ENCODE data around the gene MPPED2.

The MPPED2 gene

GRCh38 chr11:30533445-30533947 lies 52.7 kb downstream of the MPPED2 start:
- no peak for DNase-seq (ENCODE audit: low read depth in 2 of 2)

- DNase-seq (ENCODE audit: low read depth in 2 of 2), result no peak
Measured at GRCh38 chr11:30527566-30527965, 58.6 kb downstream of the MPPED2 start.

DNA sequence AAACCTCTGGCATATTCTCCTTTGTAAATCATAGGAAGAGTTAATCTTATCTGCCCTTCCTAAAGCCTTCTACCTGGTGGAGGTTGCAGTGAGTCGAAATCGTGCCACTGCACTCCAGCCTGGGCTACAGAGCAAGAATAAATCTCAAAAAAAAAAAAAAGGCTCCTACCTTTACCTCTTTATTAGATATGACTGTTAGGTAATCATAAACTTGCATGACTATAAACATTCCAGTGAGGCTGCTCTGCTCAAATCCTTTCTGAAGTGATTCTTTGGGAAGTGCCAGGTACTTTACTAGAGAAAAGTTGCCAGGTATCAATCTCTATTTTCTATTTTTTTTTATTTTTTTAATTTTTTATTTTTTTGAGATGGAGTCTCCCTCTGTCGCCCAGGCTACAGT lies 59.6 kb downstream of the MPPED2 start:
- DNase-seq (ENCODE audit: low read depth in 2 of 2), result no peak

DNA sequence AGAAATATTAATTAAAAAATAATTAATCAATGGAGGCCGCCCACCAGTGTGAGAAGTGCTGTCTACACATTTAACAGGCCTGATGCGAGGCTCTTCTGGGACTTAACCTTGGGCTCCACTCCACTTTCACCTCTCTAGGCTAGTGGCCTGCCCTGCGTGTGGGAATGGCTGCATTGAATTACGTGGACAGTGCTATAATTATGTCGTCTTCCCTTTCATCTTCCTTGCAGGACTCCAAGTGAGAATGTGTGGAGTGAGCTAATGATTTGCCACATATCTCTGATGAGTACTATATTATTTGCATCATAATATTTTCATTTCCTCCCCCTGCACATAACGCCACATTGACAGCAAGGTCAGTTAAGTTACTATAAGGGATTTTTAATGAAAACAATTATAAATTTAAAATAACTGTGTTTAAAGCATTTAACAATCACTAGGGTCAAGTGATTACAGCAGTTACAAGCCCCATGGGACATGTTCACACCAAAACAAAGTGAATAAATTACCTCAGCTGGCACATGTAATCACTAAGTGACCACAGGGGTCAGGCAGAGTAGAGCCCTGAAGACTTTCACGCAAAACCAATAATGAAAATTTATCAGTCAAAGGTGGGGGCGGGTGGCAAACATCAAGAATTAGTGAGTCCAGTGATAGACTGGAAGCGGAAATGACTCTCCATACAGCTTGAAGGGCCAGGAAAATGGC lies 63.5 kb downstream of the MPPED2 start:
- no peak for DNase-seq (ENCODE audit: low read depth in 2 of 2)

DNA sequence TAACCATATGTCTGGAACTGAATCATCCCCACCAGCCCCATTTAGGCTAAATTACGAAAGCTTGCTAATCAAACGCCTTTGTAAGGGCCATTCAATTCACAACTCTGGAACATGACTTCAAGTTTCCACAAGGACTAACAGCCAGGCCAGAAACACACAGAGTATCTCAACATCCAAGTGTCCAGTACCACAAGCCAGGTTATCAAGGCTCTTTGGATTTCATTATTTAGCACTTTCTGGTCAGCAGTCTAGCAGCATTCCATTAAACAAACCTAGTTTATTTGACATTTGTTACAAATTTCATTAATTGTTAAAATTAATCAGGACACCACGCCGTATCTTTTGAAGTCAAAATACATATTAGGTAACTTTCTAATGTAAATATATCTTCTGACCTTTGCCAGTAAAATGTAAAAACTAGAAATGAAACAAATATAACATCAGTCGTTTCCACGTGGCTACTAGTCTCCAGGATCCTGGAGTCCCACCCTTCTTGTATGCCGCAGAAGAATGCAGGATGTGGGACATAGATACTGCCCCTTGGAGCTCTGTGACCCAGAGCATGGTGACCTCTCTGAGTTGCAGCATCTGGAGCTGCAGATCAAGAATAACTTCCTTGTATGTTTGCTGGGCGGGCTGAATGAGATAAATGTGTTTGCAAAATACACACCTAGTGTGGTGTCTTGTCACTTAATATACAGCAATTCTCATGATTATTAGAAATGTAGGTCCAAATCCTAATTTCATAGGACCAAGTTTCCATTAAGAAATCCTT lies 64.7 kb downstream of the MPPED2 start:
- no peak for DNase-seq (ENCODE audit: low read depth in 2 of 2)

GRCh38 chr11:30513087-30513486 lies 73.1 kb downstream of the MPPED2 start:
- DNase-seq (ENCODE audit: low read depth in 2 of 2), result no peak

DNA sequence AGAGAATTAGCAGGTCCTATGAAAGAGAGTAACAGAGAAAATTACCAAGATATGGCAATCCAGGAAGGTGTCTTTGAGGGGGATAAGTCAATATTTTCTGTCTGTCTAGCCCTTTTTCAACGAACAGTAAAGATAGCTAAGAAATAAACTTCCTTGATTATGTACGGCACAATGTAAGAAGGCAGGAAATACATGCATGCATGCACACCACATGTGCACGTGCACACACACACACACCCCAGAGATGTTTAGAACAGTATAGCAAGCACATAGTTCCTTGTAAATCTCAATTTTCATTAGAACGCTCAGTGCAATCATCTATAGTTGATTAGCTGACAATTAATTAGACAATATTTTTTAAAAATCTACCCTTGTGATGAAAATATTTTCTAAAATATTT lies 74.7 kb downstream of the MPPED2 start:
- DNase-seq (ENCODE audit: low read depth in 2 of 2), result no peak

DNA sequence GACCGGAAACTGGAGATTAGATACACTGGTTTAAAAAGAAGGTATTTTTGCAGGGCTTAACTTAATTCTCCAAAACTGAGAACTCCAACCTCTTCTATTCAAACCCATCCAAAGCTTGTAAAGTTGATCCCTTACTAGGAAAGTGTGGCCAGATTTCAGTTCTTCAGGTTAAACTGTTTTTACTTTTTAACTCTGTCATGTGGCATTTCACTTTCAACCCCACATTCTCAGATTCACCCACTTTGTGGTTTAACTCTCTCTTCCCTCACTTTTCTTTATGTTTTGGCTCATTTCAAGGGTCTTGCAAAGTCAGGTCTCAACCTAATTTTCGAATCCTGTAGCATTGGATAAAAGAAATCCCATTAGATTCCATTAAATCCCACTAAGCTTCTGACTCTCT lies 75.4 kb downstream of the MPPED2 start:
- no peak for DNase-seq (ENCODE audit: low read depth in 2 of 2)

DNA sequence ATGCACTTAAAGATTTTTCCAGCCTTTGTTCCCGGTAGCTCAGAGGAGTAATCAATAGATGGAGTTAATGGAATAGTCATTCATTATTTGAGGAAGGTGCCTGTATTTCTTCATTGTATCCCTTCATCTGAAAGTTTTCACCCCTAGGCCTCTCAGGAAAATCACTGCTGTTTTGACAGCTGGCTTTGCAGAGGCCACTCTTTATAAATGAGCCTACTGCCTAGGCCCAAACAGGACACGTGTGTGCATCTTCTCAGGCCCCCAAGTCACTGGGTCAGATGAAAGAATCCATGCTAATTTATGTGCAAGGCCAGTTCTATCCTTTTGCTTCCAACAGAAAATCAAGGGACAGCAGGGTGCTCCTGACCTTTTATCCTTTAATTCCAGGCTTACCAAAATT lies 76.8 kb downstream of the MPPED2 start:
- DNase-seq (ENCODE audit: low read depth in 2 of 2), result no peak

DNA sequence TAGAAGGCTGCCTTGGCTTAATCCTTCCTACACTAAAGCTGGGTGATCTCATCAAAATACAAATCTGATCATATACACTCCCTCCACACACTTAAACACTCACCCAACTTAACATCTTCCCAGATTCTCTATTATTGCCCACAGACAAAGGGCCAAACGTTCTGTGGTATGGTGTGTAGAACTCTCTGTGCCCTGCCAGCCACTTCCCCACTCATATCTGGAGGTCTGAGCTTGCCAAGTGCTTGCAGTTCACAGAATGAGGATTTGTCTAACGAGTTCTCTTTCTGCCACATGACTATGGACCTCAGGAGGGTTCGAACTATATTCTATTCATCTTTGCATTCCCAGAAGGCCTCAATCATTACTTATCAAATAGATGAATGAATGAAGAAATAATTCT lies 77.6 kb downstream of the MPPED2 start:
- no peak for DNase-seq (ENCODE audit: low read depth in 2 of 2)

DNA sequence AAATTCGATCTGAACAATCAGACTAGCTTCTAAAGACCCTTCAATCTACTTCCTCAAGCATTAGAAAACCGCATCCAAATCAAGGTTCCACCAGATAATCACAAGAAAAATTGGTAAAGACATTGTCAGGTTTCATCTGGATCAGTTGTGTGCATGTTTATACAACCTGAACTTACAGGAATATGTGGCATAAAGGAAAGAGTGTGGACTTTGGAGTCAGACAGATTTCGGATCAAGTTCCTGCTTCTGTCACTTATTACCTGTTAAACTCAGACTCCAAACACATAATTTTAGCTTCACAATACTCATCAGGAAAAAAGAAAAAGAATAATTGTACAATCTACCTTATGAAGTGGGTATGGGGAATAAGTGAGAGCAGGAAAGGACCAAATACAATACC lies 80.5 kb downstream of the MPPED2 start:
- no peak for DNase-seq (ENCODE audit: low read depth in 2 of 2)

DNA sequence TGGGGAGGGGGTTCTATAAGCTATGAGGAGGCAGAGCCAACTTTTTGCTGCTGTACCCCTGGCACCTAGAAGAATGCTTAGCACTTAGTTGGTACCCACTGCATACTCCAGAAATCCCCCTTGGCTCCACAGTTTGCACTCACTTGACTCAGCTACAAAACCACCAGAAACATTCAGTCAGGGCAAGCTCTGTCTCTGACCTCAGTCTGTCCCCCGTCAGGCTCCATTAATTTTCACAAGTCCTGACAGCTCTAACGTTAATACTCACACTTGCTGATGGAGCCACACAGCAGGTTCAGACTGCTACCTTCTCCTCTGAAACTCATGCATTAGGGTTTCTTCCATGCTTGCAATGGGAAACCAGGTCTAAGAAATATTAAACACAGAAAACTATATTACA lies 81.7 kb downstream of the MPPED2 start:
- DNase-seq (ENCODE audit: low read depth in 2 of 2), result no peak

DNA sequence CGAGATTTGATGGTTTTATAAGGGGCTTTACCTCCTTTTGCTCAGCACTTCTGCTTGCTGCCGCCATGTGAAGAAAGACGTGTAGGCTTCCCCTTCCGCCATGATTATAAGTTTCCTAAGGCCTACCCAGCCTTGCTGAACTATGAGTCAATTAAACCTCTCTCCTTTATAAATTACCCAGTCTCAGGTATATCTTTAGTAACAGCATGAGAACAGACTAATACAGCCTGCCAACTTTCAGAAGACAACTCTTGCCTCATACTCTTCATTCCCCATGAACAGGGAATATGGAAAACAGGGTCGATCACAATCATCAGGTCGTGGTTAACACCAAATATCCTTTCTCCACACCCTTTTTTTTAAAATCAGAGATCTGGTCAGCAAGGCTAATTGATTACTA lies 83.0 kb downstream of the MPPED2 start:
- DNase-seq (ENCODE audit: low read depth in 2 of 2), result no peak

DNA sequence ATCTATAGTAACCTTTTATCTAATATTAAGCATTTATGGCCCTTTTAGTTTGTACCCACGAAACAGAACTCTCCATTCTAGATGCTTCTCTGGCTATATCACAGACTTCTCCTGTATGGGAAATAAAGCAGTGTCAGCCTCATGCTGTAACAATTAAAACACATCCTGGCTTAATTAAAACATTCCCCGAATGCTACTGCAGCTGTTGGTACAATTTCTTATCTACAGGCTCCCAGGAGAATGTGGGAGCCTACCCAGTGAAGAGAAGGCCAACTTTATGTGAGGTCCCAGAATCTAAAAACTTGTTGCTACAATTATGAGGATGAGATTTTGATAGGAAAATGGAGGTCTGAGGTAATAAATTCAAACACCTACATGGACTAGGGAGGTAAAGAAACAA lies 83.8 kb downstream of the MPPED2 start:
- no peak for DNase-seq (ENCODE audit: low read depth in 2 of 2)

- no peak for DNase-seq (ENCODE audit: low read depth in 2 of 2)
Measured at GRCh38 chr11:30501744-30502143, 84.4 kb downstream of the MPPED2 start.

DNA sequence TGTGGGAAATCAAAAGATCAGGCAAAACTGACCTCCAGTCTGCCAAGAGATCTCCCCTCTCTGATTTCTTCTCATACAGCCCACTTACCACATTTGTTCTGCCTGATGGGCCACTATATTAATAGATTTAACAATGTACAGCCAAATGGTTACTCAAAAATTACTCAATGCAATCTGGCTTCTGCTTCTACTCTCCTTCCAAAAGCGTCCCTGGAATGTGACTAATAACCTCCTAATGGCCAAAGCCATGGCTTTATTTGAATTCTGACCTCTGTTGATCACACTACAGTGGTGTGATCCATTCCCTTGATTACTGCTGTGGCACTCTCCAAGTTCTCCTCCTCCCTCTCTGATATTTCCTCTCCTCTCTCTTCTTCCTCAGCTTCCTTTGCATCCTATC lies 86.2 kb downstream of the MPPED2 start:
- DNase-seq (ENCODE audit: low read depth in 2 of 2), result no peak

DNA sequence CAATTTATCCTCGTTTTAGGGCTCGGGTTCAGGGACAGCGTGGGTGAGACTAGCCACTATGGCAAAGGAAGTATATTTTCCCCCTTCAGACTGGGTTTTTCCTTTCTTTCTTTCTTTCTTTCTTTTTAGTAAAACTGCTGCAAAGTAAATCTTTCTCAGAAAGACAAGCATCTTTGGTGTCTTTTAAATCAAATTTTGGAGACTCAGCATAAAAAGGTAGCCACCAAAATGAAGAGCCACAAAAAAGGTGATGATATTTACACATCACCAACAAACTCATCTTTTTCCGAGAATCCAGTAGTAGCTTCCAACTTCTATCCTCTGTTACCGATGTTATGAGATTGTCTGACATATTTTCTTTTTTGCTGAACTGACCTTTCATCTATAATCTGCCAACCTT lies 88.6 kb downstream of the MPPED2 start:
- DNase-seq (ENCODE audit: low read depth in 2 of 2), result no peak

DNA sequence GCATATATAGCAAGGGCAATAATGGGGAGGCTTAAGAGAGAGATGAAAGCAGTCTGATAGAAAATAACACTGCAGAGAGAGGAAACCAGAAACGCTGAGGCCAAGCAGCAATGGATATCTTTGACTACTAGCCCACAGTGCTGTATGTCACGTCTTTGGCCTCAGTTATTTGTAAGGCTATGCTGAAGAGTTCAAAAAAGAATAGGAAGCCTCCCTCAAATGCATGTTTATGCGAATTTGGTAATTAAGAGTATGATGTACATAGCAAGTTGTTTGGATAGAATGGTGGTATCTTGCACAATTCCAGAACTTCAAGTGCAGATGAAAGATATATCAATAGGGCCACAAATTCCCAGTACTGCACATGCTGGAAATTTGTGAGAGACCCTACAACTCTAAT lies 89.2 kb downstream of the MPPED2 start:
- no peak for DNase-seq (ENCODE audit: low read depth in 2 of 2)

DNA sequence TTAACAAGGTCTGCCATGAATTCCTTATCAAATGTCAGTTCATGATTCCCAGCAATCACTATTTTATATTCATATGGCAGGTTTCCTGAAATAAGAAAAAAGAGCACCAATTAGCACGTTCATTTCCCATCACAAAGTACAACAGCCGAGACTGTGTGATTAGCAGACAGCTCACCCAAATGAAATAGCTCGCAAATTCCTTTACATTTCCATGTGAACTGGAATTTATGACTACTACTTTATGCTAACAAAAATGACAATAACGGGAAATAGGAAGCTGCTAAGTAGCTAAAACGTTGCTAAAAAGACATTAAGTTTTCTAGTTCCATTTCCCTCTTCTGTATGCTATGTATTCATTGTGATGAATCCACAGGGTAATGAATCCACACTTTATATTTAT lies 90.7 kb downstream of the MPPED2 start:
- no peak for DNase-seq (ENCODE audit: low read depth in 2 of 2)

- no peak for DNase-seq (ENCODE audit: low read depth in 2 of 2)
Measured at GRCh38 chr11:30489511-30489910, 96.6 kb downstream of the MPPED2 start.

DNA sequence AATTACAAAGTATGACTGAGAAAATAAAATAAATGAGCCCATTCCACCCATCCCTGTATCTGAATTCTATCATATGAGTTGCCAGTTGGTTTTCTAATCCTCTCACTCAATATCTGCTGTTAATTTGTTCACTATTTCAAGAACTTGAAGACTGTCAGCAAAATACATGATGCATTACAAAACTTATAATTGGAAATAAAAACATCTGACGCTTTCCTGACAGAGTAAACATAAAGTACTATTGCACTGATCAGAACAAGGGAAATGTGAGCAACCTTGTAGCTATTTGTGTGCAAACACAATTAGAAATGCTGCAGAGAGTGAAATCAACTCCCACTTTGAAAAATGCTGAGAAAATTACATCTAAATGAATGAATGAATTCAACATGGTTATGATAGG lies 97.1 kb downstream of the MPPED2 start:
- DNase-seq (ENCODE audit: low read depth in 2 of 2), result no peak

DNA sequence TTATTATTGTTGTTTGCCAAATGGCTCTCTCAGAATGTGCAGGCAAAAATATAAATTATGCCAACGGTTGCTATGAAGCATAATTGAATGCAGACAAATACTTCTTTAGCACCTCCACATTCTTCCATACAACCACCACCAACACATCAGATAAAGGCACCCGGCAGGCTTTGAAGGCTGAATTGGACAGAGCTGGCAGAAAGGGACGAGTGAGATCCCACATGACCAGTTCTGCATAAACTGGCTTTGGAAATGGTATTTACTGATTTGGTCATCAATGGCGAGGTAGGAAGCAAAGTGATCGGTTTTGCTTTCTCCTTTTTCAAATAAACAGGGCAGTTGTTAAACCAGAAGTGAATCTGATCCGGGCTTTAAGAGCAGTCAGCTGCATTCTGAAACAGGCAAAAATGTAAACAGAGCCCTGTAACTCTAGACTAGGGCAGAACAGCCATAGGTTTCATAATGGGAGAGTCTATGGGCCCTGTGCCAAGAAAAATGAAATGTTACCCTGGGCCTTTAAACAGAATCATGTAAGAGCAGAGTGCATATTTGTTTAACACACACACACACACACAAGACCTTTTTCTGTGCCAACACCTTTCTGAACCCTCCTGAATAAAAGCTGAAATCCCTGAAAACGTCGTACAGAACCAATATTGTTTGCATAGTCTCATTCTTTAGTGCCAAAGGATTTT lies 97.7 kb downstream of the MPPED2 start:
- no peak for DNase-seq (ENCODE audit: low read depth in 2 of 2)
